GM19397 (cell line): Measurements from ENCODE around the gene RUNX2.

Experiments used
- ATAC-seq: cut with Tn5 transposase; IDR thresholded peaks from one replicate; pipeline ENCODE4 v1.9.1; 2021; ENCODE audit warnings: mild to moderate bottlenecking, moderate library complexity; ENCODE audit not compliant: unreplicated experiment

RUNX2 gene

GRCh38 chr6:45351076-45351475 is 22.9 kb downstream of the RUNX2 start:
- no peak for ATAC-seq

- ATAC-seq: no peak
These were observed 23.5 kb downstream of the RUNX2 start for GRCh38 chr6:45351667-45352066.

GRCh38 chr6:45353654-45354053 is 25.5 kb downstream of the RUNX2 start:
- no peak for ATAC-seq

GRCh38 chr6:45364466-45364865 is 36.3 kb downstream of the RUNX2 start:
- no peak for ATAC-seq

- no peak for ATAC-seq
These were observed 36.9 kb downstream of the RUNX2 start for GRCh38 chr6:45365036-45365435.

GRCh38 chr6:45366534-45366933 is 38.4 kb downstream of the RUNX2 start:
- no peak for ATAC-seq

- no peak for ATAC-seq
These were observed 39.9 kb downstream of the RUNX2 start for GRCh38 chr6:45367999-45368398.

- ATAC-seq: no peak
These were observed 41.7 kb downstream of the RUNX2 start for GRCh38 chr6:45369870-45370269.

GRCh38 chr6:45371924-45372573 is 43.9 kb downstream of the RUNX2 start:
- no peak for ATAC-seq

GRCh38 chr6:45375449-45375848 is 47.3 kb downstream of the RUNX2 start:
- ATAC-seq: no peak

- ATAC-seq: no peak
These were observed 48.3 kb downstream of the RUNX2 start for GRCh38 chr6:45376310-45377042.

- ATAC-seq: peak; percentile 1
These were observed 49.0 kb downstream of the RUNX2 start for GRCh38 chr6:45377043-45377553.

- ATAC-seq: peak; percentile 95
These were observed 49.6 kb downstream of the RUNX2 start, which contains the start of gene SUPT3H for GRCh38 chr6:45377554-45378333. Gene SUPT3H (minus strand): TSS chr6:45377934.

GRCh38 chr6:45378334-45378926 is 50.3 kb downstream of the RUNX2 start:
- ATAC-seq: peak; percentile 25

GRCh38 chr6:45382391-45382790 is 54.3 kb downstream of the RUNX2 start:
- ATAC-seq: no peak

GRCh38 chr6:45386501-45386900 is 58.4 kb downstream of the RUNX2 start:
- no peak for ATAC-seq

- no peak for ATAC-seq
These were observed 59.1 kb downstream of the RUNX2 start for GRCh38 chr6:45387236-45387635.

- ATAC-seq: no peak
These were observed 60.2 kb downstream of the RUNX2 start for GRCh38 chr6:45388328-45388727.

- ATAC-seq: no peak
These were observed 66.5 kb downstream of the RUNX2 start for GRCh38 chr6:45394586-45395095.

- no peak for ATAC-seq
These were observed 70.1 kb downstream of the RUNX2 start for GRCh38 chr6:45398075-45398813.
